Breast epithelium (tissue), 3 donors: Measurements from ENCODE around the gene SAP30BP.

Source experiments
- CTCF ChIP-seq, 3 donors: fragments of 450-650 bp; IDR thresholded peaks; one replicate each; pipeline ENCODE4 v1.5.1; 2016 to 2017; ENCODE audit warnings: antibody characterized with exemption in 3 of 3, mild to moderate bottlenecking in 3 of 3, moderate library complexity in 3 of 3
- POLR2A ChIP-seq: fragments of 450-650 bp; IDR thresholded peaks from one replicate; pipeline ENCODE4 v1.6.1; 2016; ENCODE audit warnings: antibody characterized with exemption, mild to moderate bottlenecking, moderate library complexity
- POLR2AphosphoS5 ChIP-seq, 3 donors: sonication (generic); formaldehyde crosslinking; IDR thresholded peaks; one replicate each; pipeline ENCODE4 v1.6.1; 2017; ENCODE audit warnings: antibody characterized with exemption in 3 of 3

GRCh38 chr17:75701288-75701687, 34.1 kb downstream of the SAP30BP start:
- no peak for TF ChIP-seq CTCF (IDR thresholded peaks at IDR 0.05)
- no peak for TF ChIP-seq POLR2AphosphoS5 (IDR thresholded peaks at IDR 0.05)
- no peak for TF ChIP-seq POLR2A
